Stimulated activated effector memory CD8-positive, alpha-beta T cell treated with anti-CD3 and anti-CD28 coated beads, Interleukin-12 subunit alpha, Interleukin-12 subunit beta, amount 100 ng/mL, for 72 hours (primary cell): ENCODE data around the gene CEP350.
A peak's percentile ranks its signal among the peaks of the same experiment; 100 is the strongest.

ENCODE experiments used
- ATAC-seq: fragments of 150-1000 bp; cut with Tn5 transposase; 2 replicates; pipeline ENCODE4 v1.10.0; 2021
- DNase-seq, 2 donors: peaks; one replicate each; pipeline ENCODE4 v3.0.0; 2021 to 2022; ENCODE audit warnings: low spot score in 2 of 2
- H3K27ac Mint-ChIP-seq: one replicate; pipeline ENCODE4 v1.8.0; 2022; ENCODE audit warnings: mild to moderate bottlenecking, mixed read lengths
- H3K36me3 Mint-ChIP-seq: one replicate; pipeline ENCODE4 v1.8.0; 2022; ENCODE audit warnings: mild to moderate bottlenecking, mixed read lengths
- H3K4me1 Mint-ChIP-seq: one replicate; pipeline ENCODE4 v1.8.0; 2022; ENCODE audit warnings: mixed read lengths
- H3K4me3 Mint-ChIP-seq: one replicate; pipeline ENCODE4 v1.8.0; 2022; ENCODE audit warnings: mild to moderate bottlenecking, mixed read lengths
- H3K9me3 Mint-ChIP-seq: one replicate; pipeline ENCODE4 v1.8.0; 2022; ENCODE audit warnings: mixed read lengths

Gene CEP350

DNA sequence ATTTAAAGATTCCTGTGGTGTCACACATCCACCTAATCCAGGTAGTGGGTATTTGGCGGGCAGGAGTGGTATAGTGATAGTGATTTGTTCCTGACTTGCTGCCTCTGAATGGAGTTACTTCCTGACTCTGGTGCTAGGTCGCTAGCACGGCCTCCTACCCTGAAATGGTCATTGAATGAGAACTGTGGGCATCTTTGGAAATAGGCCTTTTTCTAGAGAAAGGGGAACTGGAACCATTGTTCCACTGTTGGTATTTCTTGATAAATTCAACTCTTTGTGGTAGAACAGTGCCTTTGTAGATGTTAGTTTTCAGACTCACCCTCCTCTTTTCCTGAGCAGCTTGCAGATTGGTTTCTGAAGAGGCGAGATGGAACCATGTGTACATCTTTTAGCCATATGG lies 201.6 kb downstream of the CEP350 start:
- DNase-seq, result no peak
- peak overlapping the region; percentile 95 for H3K27ac Mint-ChIP-seq
- peak overlapping the region; percentile 96 for H3K4me3 Mint-ChIP-seq
- peaks cover 15% of the 10 kb centered on the region for H3K36me3 Mint-ChIP-seq
- peaks cover 47% of the 10 kb centered on the region for H3K4me1 Mint-ChIP-seq
- no peaks in the 10 kb centered on the region for H3K9me3 Mint-ChIP-seq
- no peak for ATAC-seq

DNA sequence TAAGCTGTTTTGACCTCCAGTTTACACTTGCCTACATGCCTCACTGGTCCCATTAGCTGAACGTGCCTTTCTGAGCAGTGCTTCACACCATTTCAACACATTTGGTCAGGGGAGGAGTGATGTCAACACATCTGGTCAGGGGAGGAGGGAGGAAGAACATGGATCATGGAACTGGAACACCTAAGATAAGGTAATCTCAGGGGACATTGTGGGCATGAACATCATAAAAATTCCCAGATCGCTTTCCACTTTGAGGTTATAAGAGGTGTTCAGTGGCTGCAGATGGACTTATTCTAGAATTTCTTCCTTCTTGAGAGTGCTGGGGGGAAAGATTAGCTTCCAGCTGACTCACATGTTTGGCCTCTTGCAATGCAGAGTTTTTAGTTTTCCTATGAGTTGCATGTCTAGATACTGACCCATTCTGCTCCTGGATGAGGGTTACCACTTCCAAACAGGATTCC lies 202.1 kb downstream of the CEP350 start:
- ATAC-seq (no peak), DNase-seq (no peak)
- Mint-ChIP-seq H3K4me1 (peaks cover 47% of the 10 kb centered on the region), H3K9me3 (no peaks in the 10 kb centered on the region), H3K4me3 (peak overlapping the region; percentile 96), H3K36me3 (peaks cover 15% of the 10 kb centered on the region), H3K27ac (no peak overlapping the region)

DNA sequence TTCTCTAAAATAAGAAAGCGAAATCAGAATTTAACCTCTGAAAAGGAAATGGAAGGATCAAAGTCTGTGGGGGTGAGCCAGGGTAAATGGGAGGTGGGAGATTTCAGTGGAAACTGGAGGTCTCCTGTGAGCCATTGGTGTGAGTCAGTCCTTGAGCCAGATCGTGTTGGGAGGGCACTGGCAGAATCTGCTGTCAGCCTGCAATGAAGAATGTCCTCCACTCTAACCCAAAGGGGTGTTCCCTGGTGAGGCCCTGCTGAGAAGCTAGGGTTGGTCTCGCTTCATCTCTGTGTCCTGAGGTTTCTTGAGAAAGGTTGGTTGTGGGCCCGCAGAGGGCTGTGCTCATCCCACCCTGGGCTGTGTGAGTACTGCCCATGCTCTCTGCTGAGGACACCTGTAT lies 202.5 kb downstream of the CEP350 start:
- Mint-ChIP-seq H3K4me3 (no peak overlapping the region), H3K4me1 (peaks cover 47% of the 10 kb centered on the region), H3K36me3 (peaks cover 15% of the 10 kb centered on the region), H3K27ac (no peak overlapping the region), H3K9me3 (no peaks in the 10 kb centered on the region)
- ATAC-seq, result no peak
- no peak for DNase-seq

DNA sequence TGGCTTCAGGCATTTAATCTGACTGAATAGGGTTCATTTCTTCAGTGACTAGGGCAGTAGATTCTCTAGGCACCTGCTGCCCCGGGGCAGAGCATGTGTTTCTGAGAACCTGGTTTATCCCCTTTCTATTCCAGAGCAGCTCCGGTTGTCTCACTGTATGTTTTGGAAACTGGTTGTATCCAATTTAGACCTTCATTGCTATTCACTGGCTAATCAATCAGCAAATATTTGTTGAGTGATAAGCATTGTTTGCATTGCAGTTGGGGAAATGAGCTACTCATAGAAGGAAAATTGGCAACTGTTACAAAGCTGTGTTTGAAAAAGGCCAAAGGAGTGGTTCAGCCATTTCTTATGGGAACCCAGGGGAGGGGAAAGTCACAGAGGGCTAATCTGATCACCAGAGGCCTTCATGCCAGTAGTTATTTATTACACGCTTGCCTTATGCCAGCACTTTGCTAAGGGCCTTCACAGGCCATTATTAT lies 203.0 kb downstream of the CEP350 start:
- no peak overlapping the region for H3K27ac Mint-ChIP-seq
- no peak for DNase-seq
- no peaks in the 10 kb centered on the region for H3K9me3 Mint-ChIP-seq
- peaks cover 47% of the 10 kb centered on the region for H3K4me1 Mint-ChIP-seq
- H3K36me3 Mint-ChIP-seq, result peaks cover 15% of the 10 kb centered on the region
- no peak overlapping the region for H3K4me3 Mint-ChIP-seq
- no peak for ATAC-seq

DNA sequence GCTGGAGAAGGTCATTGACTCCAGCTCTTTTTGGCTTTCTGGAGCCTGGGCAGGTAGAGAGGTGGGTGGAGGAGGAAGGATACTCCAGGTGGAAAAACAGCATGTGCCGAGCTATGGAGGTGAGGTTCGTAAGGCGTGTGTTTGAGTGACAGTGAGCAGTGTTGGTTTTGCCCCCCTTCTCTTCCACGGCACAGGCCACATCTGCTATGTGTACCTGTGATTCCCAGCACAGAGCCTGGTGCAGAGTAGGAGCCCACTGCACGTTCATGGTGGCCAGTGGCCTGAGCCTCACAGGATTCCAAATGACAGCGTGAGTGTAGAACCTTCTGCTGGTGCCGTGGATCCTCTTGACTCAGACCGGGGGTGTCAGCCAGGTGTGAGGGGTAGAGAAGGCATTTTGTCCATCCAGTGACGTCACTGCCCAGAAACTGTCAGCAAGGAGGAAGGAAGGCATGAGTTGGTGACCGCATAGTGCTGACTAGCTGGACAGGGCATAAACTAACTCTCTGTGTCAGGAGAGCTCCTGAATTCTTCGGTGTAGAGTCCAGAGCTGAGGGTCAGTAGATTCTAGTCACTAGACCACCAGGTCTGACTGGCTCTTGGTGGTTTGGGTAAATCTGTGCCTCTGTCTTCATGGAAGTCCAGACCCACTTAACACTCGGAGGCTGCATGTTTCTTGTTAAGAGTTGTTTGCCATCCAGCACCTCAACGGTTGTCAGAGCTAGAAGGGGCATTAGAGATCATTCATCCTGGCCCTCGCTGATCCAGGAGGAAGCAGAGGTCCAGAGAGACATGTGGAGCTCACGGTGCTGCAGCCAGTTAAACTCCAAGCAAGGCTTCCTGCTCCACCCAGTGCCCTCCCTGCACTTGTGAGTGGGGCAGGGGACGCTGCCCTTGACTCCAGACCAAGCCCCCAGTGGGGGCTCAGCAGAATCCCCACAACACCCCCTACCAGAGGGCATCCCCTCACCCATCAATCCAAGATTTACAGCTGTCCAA lies 203.8 kb downstream of the CEP350 start:
- Mint-ChIP-seq H3K4me1 (peaks cover 41% of the 10 kb centered on the region), H3K9me3 (no peaks in the 10 kb centered on the region), H3K27ac (no peak overlapping the region), H3K4me3 (no peak overlapping the region), H3K36me3 (peaks cover 15% of the 10 kb centered on the region)
- ATAC-seq (no peak), DNase-seq (no peak)

DNA sequence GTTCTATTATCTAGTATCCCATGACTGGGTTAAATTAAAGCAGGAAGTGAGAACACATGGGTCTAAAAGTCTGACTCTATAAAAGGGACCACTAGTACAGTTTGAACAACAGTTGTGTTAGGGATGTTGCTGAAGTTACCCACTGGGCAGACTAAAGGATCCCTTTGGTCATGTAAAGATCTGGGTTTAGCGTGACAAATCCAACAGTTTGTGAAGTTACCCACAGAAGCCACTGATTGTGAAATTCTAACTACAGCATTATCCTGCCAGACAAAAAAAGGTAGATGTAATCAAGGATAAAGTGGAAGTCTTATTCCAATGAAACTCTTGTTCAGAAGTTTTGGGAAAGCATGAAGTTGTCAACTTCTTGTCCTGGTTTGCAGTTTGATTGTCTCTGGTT lies 205.7 kb downstream of the CEP350 start:
- peaks cover 37% of the 10 kb centered on the region for H3K4me1 Mint-ChIP-seq
- ATAC-seq (no peak), DNase-seq (no peak)
- H3K27ac Mint-ChIP-seq, result no peak overlapping the region
- no peak overlapping the region for H3K4me3 Mint-ChIP-seq
- H3K9me3 Mint-ChIP-seq, result no peaks in the 10 kb centered on the region
- peaks cover 6% of the 10 kb centered on the region for H3K36me3 Mint-ChIP-seq

DNA sequence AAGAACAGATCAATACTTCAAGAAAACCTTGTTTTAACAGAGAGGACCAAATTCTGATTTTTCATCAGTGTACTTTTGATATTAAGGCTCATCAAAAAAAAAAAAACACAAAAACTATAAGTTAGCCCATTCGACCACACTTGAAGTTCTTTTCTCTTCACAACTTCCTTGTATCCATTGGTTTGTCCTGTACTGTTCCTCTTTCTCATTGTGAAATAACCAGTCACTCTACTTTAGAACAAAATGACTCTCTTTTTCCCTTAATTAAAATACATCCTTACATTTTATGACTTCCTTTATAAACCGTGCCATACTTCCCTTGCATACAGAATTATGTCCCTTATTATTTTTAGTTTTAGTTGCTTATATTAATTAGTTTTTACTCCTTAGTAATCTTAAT lies 208.4 kb downstream of the CEP350 start:
- no peaks in the 10 kb centered on the region for H3K9me3 Mint-ChIP-seq
- no peak overlapping the region for H3K4me3 Mint-ChIP-seq
- no peak for DNase-seq
- H3K27ac Mint-ChIP-seq, result no peak overlapping the region
- ATAC-seq, result no peak
- peaks cover 5% of the 10 kb centered on the region for H3K36me3 Mint-ChIP-seq
- H3K4me1 Mint-ChIP-seq, result peaks cover 19% of the 10 kb centered on the region
